KMS-11 (cell line): Measurements from ENCODE around the gene SPIB.

Source experiments
- H2AFZ ChIP-seq: fragments of 200-600 bp; sonication (generic); 2 replicates; pipeline ENCODE4 v1.6.1; 2016; ENCODE audit warnings: antibody characterized with exemption, mixed run types, low read depth
- H3K27ac ChIP-seq: fragments of 200-600 bp; sonication (generic); 2 replicates; pipeline ENCODE4 v1.6.1; 2016; ENCODE audit warnings: mild to moderate bottlenecking, mixed run types
- H3K27me3 ChIP-seq: fragments of 200-600 bp; sonication (generic); 2 replicates; pipeline ENCODE4 v1.6.1; 2017; ENCODE audit warnings: mild to moderate bottlenecking, low read depth, mixed run types, moderate library complexity; ENCODE audit not compliant: insufficient read depth
- H3K36me3 ChIP-seq: fragments of 200-600 bp; sonication (generic); 2 replicates; pipeline ENCODE4 v1.6.1; 2017; ENCODE audit warnings: mild to moderate bottlenecking, mixed run types; ENCODE audit not compliant: insufficient read depth
- H3K4me1 ChIP-seq: fragments of 200-600 bp; sonication (generic); 2 replicates; pipeline ENCODE4 v1.6.1; 2016; ENCODE audit warnings: mild to moderate bottlenecking, low read depth, mixed run types; ENCODE audit not compliant: poor library complexity, severe bottlenecking
- H3K4me2 ChIP-seq: fragments of 200-600 bp; sonication (generic); 2 replicates; pipeline ENCODE4 v1.7.0; 2016; ENCODE audit warnings: mild to moderate bottlenecking, mixed run types
- H3K4me3 ChIP-seq: fragments of 200-600 bp; sonication (generic); IDR thresholded peaks from 2 replicates; pipeline ENCODE4 v1.6.1; 2017; ENCODE audit warnings: low read depth, low read length, mixed read lengths; ENCODE audit not compliant: insufficient read depth
- H3K79me2 ChIP-seq: fragments of 200-600 bp; sonication (generic); 2 replicates; pipeline ENCODE4 v1.6.1; 2016; ENCODE audit warnings: low read depth, mixed run types; ENCODE audit not compliant: insufficient read depth
- H3K9ac ChIP-seq: fragments of 200-600 bp; sonication (generic); 2 replicates; pipeline ENCODE4 v1.6.1; 2016; ENCODE audit warnings: mild to moderate bottlenecking, mixed run types
- H4K20me1 ChIP-seq: fragments of 200-600 bp; sonication (generic); 2 replicates; pipeline ENCODE4 v1.6.1; 2016; ENCODE audit warnings: mild to moderate bottlenecking, mixed run types; ENCODE audit not compliant: insufficient read depth
- CTCF ChIP-seq: fragments of 200-600 bp; sonication (generic); conservative IDR thresholded peaks from 2 replicates; pipeline ENCODE4 v1.6.1; 2017; ENCODE audit warnings: low read depth, mild to moderate bottlenecking, antibody characterized with exemption, low read length, moderate library complexity, mixed read lengths

The SPIB gene

GRCh38 chr19:50447053-50447452 is 28.3 kb downstream of the SPIB start:
- H3K27me3 ChIP-seq: peaks cover 86% of the 10 kb centered on the region
- no peak overlapping the region for H3K27ac ChIP-seq
- no peak overlapping the region for H3K9ac ChIP-seq
- H3K4me1 ChIP-seq: peaks cover 9% of the 10 kb centered on the region
- H3K4me3 ChIP-seq: no peak overlapping the region
- TF ChIP-seq CTCF: no peak
- H3K36me3 ChIP-seq: no peaks in the 10 kb centered on the region
- H3K4me2 ChIP-seq: no peak overlapping the region
- H3K79me2 ChIP-seq: no peaks in the 10 kb centered on the region
- H2AFZ ChIP-seq: no peak overlapping the region
- H4K20me1 ChIP-seq: no peaks in the 10 kb centered on the region

- Histone ChIP-seq H3K4me3 (no peak overlapping the region), H3K9ac (no peak overlapping the region), H4K20me1 (no peaks in the 10 kb centered on the region), H3K79me2 (no peaks in the 10 kb centered on the region), H3K27ac (no peak overlapping the region), H3K4me1 (peaks cover 9% of the 10 kb centered on the region), H3K36me3 (no peaks in the 10 kb centered on the region), H3K27me3 (peaks cover 85% of the 10 kb centered on the region), H2AFZ (no peak overlapping the region), H3K4me2 (no peak overlapping the region)
- no peak for TF ChIP-seq CTCF
Measured at GRCh38 chr19:50447750-50448149, 29.0 kb downstream of the SPIB start.

DNA sequence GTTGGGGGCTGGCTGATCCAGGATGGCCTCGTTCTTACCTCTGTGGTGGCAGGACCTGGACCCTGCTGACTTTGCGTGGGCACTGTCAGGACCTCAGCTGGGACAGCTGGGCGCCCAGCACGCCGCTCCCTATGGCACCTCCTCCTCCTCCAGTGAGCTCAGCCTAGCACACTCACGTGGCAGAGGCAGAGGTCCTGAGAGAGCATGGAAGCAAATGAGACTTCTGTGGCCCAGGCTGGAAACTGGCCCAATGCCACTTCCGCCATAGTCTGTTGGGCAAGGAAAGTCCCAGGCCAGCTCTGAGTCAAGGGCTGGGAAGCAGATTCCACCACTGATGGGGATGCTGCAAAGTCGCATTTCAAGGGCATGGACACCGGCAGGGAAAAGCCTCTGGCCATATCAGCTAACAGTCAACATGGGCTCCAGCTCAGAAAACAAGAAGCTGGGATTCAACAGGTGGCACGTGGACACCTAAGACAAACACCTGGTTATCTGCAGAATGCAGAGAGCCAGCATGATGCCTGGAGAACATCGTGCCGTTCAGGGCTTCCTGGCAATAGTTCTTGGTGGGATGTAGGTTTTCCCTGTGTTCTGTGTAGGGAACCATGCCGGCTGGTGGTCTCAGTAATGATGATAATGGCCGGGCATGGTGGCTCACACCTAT is 30.6 kb downstream of the SPIB start:
- no peak for TF ChIP-seq CTCF
- no peak overlapping the region for H3K27ac ChIP-seq
- no peaks in the 10 kb centered on the region for H3K79me2 ChIP-seq
- H3K4me3 ChIP-seq: no peak overlapping the region
- peaks cover 9% of the 10 kb centered on the region for H3K4me1 ChIP-seq
- H3K4me2 ChIP-seq: no peak overlapping the region
- no peaks in the 10 kb centered on the region for H3K36me3 ChIP-seq
- H2AFZ ChIP-seq: no peak overlapping the region
- H4K20me1 ChIP-seq: no peaks in the 10 kb centered on the region
- no peak overlapping the region for H3K9ac ChIP-seq
- peaks cover 86% of the 10 kb centered on the region for H3K27me3 ChIP-seq

DNA sequence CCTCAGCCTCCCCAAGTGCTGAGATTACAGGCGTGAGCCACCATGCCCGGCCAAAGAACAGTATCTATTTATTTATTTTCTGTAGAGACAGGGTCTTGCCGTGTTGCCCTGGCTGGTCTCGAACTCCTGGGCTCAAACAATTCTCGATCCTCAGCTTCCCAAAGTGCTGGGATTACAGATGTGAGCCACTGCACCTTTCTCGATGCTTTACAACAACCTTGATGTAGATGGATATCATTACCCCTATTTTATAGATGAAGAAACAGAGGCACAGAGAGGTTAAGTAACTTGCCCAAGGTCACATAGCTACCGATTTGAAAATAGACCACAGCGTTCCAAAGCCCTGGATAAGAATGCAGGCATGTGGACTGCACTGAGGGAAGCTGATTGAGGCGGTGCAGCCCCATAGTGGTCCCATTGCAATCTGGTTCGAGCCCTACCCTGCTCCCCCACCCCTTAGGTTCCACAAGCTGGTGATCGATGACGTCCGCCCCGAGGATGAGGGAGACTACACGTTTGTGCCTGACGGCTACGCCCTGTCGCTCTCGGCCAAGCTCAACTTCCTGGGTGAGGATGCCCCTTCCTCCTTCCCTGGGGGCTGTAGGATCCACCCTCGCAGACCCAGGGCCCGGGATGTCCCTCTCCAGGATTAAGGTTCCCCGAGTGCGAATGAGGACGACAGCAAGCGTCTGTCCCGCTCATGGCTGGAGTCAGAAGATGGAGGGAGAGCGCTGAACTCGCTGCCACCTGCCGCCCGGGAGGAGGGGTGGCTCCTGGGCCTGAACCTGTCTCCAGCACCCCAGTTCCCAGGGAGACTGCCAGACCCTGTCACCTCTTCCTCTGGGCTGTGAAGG is 31.9 kb downstream of the SPIB start:
- Histone ChIP-seq H3K36me3 (no peaks in the 10 kb centered on the region), H4K20me1 (no peaks in the 10 kb centered on the region), H3K27me3 (peaks cover 89% of the 10 kb centered on the region), H3K4me2 (no peak overlapping the region), H3K9ac (no peak overlapping the region), H3K4me3 (no peak overlapping the region), H3K27ac (no peak overlapping the region), H2AFZ (no peak overlapping the region), H3K4me1 (peaks cover 9% of the 10 kb centered on the region), H3K79me2 (no peaks in the 10 kb centered on the region)
- TF ChIP-seq CTCF: no peak
